WTC11 (cell line): ENCODE results near the gene FAM117B.

Source experiments
- FOXJ3 ChIP-seq: sonication (generic); formaldehyde crosslinking; IDR thresholded peaks from 2 replicates; pipeline ENCODE4 v1.9.0; 2021; ENCODE audit warnings: missing genetic modification reagents, mild to moderate bottlenecking, borderline replicate concordance
- NFE2L1 ChIP-seq: sonication (generic); formaldehyde crosslinking; IDR thresholded peaks from 2 replicates; pipeline ENCODE4 v1.8.1; 2023; ENCODE audit warnings: missing genetic modification reagents
- ZNF219 ChIP-seq: sonication (generic); formaldehyde crosslinking; IDR thresholded peaks from 2 replicates; pipeline ENCODE4 v1.8.0; 2023; ENCODE audit warnings: missing genetic modification reagents, mild to moderate bottlenecking, borderline replicate concordance
- TF ChIP-seq, protein P1 (sequence below): fragments of 200-600 bp; IDR thresholded peaks from 2 replicates; pipeline ENCODE4 v1.8.0; 2022; ENCODE audit warnings: antibody characterized with exemption

DNA sequence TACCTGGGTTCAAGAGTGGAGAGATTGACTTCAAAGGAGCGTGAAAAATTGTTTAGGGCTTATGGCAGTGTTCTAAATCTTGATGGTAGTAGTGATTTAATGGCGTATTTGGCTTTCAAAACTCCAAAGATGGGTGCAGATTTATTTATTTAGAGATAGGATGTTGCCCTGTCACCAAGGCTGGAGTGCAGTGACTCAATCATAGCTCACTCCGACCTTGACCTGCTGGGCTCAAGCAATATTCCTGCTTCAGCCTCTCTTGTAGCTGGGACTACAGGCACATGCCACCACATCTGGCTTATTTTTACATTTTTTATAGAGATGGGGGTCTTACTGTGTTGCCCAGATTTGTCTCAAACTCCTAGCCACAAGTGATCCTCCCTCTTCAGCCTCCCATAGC is 52.5 kb downstream of the FAM117B start:
- TF ChIP-seq NFE2L1 (CRISPR knock-in tag) = no peak
- TF ChIP-seq, protein P1, sequence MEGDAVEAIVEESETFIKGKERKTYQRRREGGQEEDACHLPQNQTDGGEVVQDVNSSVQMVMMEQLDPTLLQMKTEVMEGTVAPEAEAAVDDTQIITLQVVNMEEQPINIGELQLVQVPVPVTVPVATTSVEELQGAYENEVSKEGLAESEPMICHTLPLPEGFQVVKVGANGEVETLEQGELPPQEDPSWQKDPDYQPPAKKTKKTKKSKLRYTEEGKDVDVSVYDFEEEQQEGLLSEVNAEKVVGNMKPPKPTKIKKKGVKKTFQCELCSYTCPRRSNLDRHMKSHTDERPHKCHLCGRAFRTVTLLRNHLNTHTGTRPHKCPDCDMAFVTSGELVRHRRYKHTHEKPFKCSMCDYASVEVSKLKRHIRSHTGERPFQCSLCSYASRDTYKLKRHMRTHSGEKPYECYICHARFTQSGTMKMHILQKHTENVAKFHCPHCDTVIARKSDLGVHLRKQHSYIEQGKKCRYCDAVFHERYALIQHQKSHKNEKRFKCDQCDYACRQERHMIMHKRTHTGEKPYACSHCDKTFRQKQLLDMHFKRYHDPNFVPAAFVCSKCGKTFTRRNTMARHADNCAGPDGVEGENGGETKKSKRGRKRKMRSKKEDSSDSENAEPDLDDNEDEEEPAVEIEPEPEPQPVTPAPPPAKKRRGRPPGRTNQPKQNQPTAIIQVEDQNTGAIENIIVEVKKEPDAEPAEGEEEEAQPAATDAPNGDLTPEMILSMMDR = no peak
- no peak for TF ChIP-seq ZNF219 (CRISPR knock-in tag)
- TF ChIP-seq FOXJ3 (CRISPR knock-in tag) = no peak
